MCF 10A (cell line): ENCODE data around the gene ZFHX3. TPM values are rescaled to one million over a fixed set of nuclear protein-coding genes. Genes with fewer than 3 reads are reported as not detected.
A peak's percentile ranks its signal among the peaks of the same experiment; 100 is the strongest.

Experiments used
- BruUV-seq: library from RNA; stranded (reverse); fragments of 400-500 nt; replicated peaks from 2 replicates; lab custom pipeline; 2021; lab: Mats Ljungman, UMichigan
- CTCF ChIA-PET: fragments of 300-600 bp; sonication (Branson Sonifier 250); formaldehyde crosslinking; extraction: SDS; loops from one replicate; lab custom pipeline; 2021; ENCODE audit warnings: antibody characterized with exemption, inconsistent platforms; lab: Yijun Ruan, JAX
- POLR2A ChIA-PET: fragments of 300-600, 350-650 bp; sonication (Branson Sonifier 250); formaldehyde crosslinking; extraction: SDS; loops from one replicate; lab custom pipeline; 2020; ENCODE audit warnings: antibody characterized with exemption, inconsistent platforms; lab: Yijun Ruan, JAX
- DNase-seq: peaks from one replicate; pipeline ENCODE4 v3.0.0-alpha.2; 2018; ENCODE audit not compliant: unreplicated experiment
- H3K27ac Mint-ChIP-seq: one replicate; pipeline ENCODE4 v1.8.0; 2022; ENCODE audit warnings: mild to moderate bottlenecking, low read depth, mixed read lengths; ENCODE audit not compliant: unreplicated experiment
- H3K27me3 Mint-ChIP-seq: one replicate; pipeline ENCODE4 v1.8.0; 2022; ENCODE audit warnings: mixed read lengths; ENCODE audit not compliant: insufficient read depth, unreplicated experiment
- H3K36me3 Mint-ChIP-seq: one replicate; pipeline ENCODE4 v1.8.0; 2022; ENCODE audit warnings: mild to moderate bottlenecking, moderate library complexity, mixed read lengths; ENCODE audit not compliant: insufficient read depth, unreplicated experiment
- H3K4me1 Mint-ChIP-seq: one replicate; pipeline ENCODE4 v1.8.0; 2022; ENCODE audit warnings: mixed read lengths; ENCODE audit not compliant: insufficient read depth, unreplicated experiment
- H3K4me3 Mint-ChIP-seq: one replicate; pipeline ENCODE4 v1.8.0; 2022; ENCODE audit warnings: mild to moderate bottlenecking, moderate library complexity, mixed read lengths; ENCODE audit not compliant: unreplicated experiment
- H3K9me3 Mint-ChIP-seq: one replicate; pipeline ENCODE4 v1.8.0; 2022; ENCODE audit warnings: mixed read lengths; ENCODE audit not compliant: unreplicated experiment
- intact Hi-C: fragments of 100-400 bp; cut with micrococcal nuclease; formaldehyde crosslinking; loops from 2 replicates; pipeline ENCODE4 v1.14.1; 2022
- total RNA-seq: library from RNA; stranded (reverse); gene quantifications from 2 replicates; pipeline ENCODE4 v1.2.3, GENCODE V29; 2022
- TF ChIP-seq, protein P1 (sequence below): fragments of 200-600 bp; IDR thresholded peaks from one replicate; pipeline ENCODE4 v1.8.0; 2022; ENCODE audit warnings: antibody characterized with exemption, mild to moderate bottlenecking; ENCODE audit not compliant: unreplicated experiment

Gene ZFHX3
- total RNA-seq, 1 experiment from 2014 or later = 27.4 TPM

DNA sequence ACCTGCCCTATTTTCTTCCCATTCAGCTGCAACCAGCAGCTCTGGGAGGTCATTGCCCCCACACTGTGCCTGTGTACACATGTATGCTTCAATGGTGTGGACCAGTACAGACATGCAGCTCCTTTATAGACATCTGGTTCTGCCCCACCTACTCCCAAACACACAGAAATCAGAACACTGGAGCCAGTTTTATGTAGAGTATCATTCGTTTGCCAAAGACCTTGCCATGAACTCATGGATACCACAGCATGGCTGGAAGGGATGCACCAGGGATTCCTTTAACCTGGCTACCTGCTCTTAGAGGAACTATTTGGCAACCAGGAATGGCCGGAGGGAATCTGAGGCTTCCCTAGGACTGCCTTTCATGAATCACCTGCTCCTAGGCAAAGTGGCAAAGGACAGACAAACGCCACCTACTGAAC lies 60.4 kb downstream of the ZFHX3 start:
- H3K4me3 Mint-ChIP-seq = peak overlapping the region; percentile 38
- H3K4me1 Mint-ChIP-seq = peaks cover 58% of the 10 kb centered on the region
- TF ChIP-seq, protein P1, sequence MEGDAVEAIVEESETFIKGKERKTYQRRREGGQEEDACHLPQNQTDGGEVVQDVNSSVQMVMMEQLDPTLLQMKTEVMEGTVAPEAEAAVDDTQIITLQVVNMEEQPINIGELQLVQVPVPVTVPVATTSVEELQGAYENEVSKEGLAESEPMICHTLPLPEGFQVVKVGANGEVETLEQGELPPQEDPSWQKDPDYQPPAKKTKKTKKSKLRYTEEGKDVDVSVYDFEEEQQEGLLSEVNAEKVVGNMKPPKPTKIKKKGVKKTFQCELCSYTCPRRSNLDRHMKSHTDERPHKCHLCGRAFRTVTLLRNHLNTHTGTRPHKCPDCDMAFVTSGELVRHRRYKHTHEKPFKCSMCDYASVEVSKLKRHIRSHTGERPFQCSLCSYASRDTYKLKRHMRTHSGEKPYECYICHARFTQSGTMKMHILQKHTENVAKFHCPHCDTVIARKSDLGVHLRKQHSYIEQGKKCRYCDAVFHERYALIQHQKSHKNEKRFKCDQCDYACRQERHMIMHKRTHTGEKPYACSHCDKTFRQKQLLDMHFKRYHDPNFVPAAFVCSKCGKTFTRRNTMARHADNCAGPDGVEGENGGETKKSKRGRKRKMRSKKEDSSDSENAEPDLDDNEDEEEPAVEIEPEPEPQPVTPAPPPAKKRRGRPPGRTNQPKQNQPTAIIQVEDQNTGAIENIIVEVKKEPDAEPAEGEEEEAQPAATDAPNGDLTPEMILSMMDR = no peak
- H3K27me3 Mint-ChIP-seq = no peaks in the 10 kb centered on the region
- H3K9me3 Mint-ChIP-seq = no peaks in the 10 kb centered on the region
- no TSS peak for BruUV-seq
- DNase-seq = peak; percentile 93
- intact Hi-C loops = loop anchor here (5.0 to 10.0 kb wide), 2 partner anchors 110 to 187 kb away; no protein-coding TSS in a partner anchor
- ChIA-PET POLR2A (interaction anchor here (0.7 to 5.3 kb wide), 13 partner anchors 9 to 1304 kb away, joined by 3 to 29 read pairs (median 4); partner anchors contain the start of gene ZFHX3), CTCF (interaction anchor here (0.6 to 4.0 kb wide), 12 partner anchors 8 to 895 kb away, joined by 3 to 22 read pairs (median 4); partner anchors contain the start of gene ZFHX3)
- peak overlapping the region; percentile 95 for H3K27ac Mint-ChIP-seq
- H3K36me3 Mint-ChIP-seq = peaks cover 5% of the 10 kb centered on the region

GRCh38 chr16:72985995-72986394 lies 61.9 kb downstream of the ZFHX3 start:
- H3K27ac Mint-ChIP-seq = peak overlapping the region; percentile 78

DNA sequence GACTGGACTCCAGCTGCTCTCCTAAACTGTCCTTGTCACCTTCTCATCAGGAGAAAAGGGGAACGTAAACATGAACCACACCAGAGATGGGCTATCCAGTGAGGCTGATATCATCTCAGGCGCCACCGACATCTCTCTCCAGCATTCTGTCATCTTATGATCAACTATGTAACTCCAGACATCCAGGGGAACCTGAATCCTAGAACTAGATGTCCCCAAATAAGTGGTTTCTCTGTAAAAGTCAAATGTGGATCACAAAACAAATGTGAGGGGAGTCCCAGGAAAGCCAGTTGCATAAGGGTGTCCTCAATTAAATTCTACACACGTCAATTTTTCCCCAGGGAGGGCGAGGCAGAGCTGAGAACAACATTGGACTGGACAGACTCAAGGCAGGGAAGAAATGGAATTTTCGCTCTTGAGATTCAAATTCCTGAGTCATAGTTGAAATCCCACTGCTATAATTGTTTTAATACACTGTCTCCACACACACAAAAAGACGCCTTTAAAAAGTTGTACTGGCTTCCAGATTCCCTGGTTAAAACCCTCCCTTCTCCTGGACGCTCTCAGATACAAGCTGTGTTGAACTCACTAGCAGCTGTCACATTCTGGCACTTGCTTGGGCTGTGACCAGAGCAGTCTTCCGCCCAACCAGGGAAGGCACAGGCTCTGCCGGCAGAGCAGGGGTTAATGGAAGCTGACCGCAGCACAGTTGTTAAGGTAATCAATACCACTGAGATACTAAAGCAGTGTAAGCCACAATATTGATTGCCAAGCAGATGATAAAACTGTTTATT lies 62.6 kb downstream of the ZFHX3 start:
- H3K36me3 Mint-ChIP-seq = peaks cover 5% of the 10 kb centered on the region
- intact Hi-C loops = loop anchor here (5.0 to 10.0 kb wide), 2 partner anchors 108 to 189 kb away; no protein-coding TSS in a partner anchor
- no peaks in the 10 kb centered on the region for H3K9me3 Mint-ChIP-seq
- no peaks in the 10 kb centered on the region for H3K27me3 Mint-ChIP-seq
- TF ChIP-seq, protein P1 = no peak
- CTCF ChIA-PET = interaction anchor here (0.6 to 1.2 kb wide), 7 partner anchors 10 to 407 kb away, joined by 3 to 7 read pairs (median 3); no protein-coding TSS in a partner anchor
- BruUV-seq = no TSS peak
- peak; percentile 34 for DNase-seq
- POLR2A ChIA-PET = interaction anchor here (1.0 to 1.6 kb wide), 4 partner anchors 14 to 151 kb away, joined by 3 to 5 read pairs (median 4); no protein-coding TSS in a partner anchor
- no peak overlapping the region for H3K4me3 Mint-ChIP-seq
- H3K4me1 Mint-ChIP-seq = peaks cover 42% of the 10 kb centered on the region
- peak overlapping the region; percentile 78 for H3K27ac Mint-ChIP-seq

More at GRCh38 chr16:72985995-72986394, 61.9 kb downstream of the ZFHX3 start:
- no peak for DNase-seq
- Mint-ChIP-seq H3K9me3 (no peaks in the 10 kb centered on the region), H3K4me1 (peaks cover 46% of the 10 kb centered on the region), H3K4me3 (no peak overlapping the region), H3K36me3 (peaks cover 5% of the 10 kb centered on the region), H3K27me3 (no peaks in the 10 kb centered on the region)
- TF ChIP-seq, protein P1 = no peak
- intact Hi-C loops = loop anchor here (5.0 to 10.0 kb wide), 2 partner anchors 109 to 189 kb away; no protein-coding TSS in a partner anchor
- POLR2A ChIA-PET = interaction anchor here (1.0 to 1.8 kb wide), 5 partner anchors 14 to 151 kb away, joined by 3 to 5 read pairs (median 4); no protein-coding TSS in a partner anchor
- CTCF ChIA-PET = interaction anchor here (0.6 to 1.2 kb wide), 7 partner anchors 9 to 408 kb away, joined by 3 to 7 read pairs (median 3); no protein-coding TSS in a partner anchor
- no TSS peak for BruUV-seq
